SK-N-SH (cell line): Measurements from ENCODE around the gene STK35. TPM values are rescaled to one million over a fixed set of nuclear protein-coding genes. Genes with fewer than 3 reads are reported as not detected.

Source experiments
- CTCF ChIA-PET: fragments of 300-600, 350-600 bp; formaldehyde crosslinking; extraction: SDS; loops from one replicate; lab custom pipeline; 2021; lab: Yijun Ruan, JAX
- POLR2A ChIA-PET: fragments of 350-600 bp; sonication (Branson Sonifier 250); formaldehyde crosslinking; extraction: SDS; loops from one replicate; lab custom pipeline; 2020; ENCODE audit warnings: antibody characterized with exemption, inconsistent platforms; lab: Yijun Ruan, JAX
- DNase-seq: peaks from one replicate; pipeline ENCODE4 v3.0.0; 2012
- H2AFZ ChIP-seq: fragments of 200-600 bp; sonication (generic); 2 replicates; pipeline ENCODE4 v1.8.1; 2016; ENCODE audit warnings: antibody characterized with exemption, mild to moderate bottlenecking, low read depth
- H3F3A ChIP-seq: fragments of 200-600 bp; sonication (generic); replicated peaks from 2 replicates; pipeline ENCODE3; 2016; ENCODE audit warnings: antibody characterized with exemption, mild to moderate bottlenecking; ENCODE audit not compliant: insufficient read depth
- H3K27ac ChIP-seq, 2 experiments: fragments of 200-500 bp in 1 of 2; fragments of 200-600 bp in 1 of 2; sonication (Bioruptor generic) in 1 of 2; sonication (generic), shearing (Covaris generic) in 1 of 2; 2 replicates each; pipeline versions ENCODE4 v1.5.1 to v1.6.1; 2014 to 2016; ENCODE audit warnings: low read depth in 2 of 2, inconsistent platforms in 1 of 2, low read length in 1 of 2, mild to moderate bottlenecking in 1 of 2, mixed read lengths in 1 of 2
- H3K27me3 ChIP-seq: fragments of 200-600 bp; sonication (generic), shearing (Covaris generic); 2 replicates; pipeline ENCODE4 v1.6.1; 2016; ENCODE audit warnings: mixed run types; ENCODE audit not compliant: insufficient read depth
- H3K36me3 ChIP-seq, 2 experiments: fragments of 200-500 bp in 1 of 2; fragments of 200-600 bp in 1 of 2; sonication (Bioruptor generic) in 1 of 2; sonication (generic) in 1 of 2; replicated peaks in 1 of 2; 2 replicates each; pipeline versions ENCODE3 to v1.5.1; 2014 to 2016; ENCODE audit warnings: low read length in 1 of 2, mild to moderate bottlenecking in 1 of 2; ENCODE audit not compliant: insufficient read depth in 2 of 2, control insufficient read depth in 1 of 2
- H3K4me1 ChIP-seq, 2 experiments: fragments of 200-500 bp in 1 of 2; fragments of 200-600 bp in 1 of 2; sonication (Bioruptor generic) in 1 of 2; sonication (generic), shearing (Covaris generic) in 1 of 2; 2 replicates each; pipeline versions ENCODE4 v1.5.1 to v1.6.1; 2014 to 2016; ENCODE audit warnings: low read depth in 1 of 2, low read length in 1 of 2, mixed run types in 1 of 2; ENCODE audit not compliant: insufficient read depth in 2 of 2, control insufficient read depth in 1 of 2
- H3K4me2 ChIP-seq: fragments of 200-600 bp; sonication (generic), shearing (Covaris generic); 2 replicates; pipeline ENCODE4 v1.6.1; 2017; ENCODE audit warnings: mixed run types
- H3K4me3 ChIP-seq, 2 experiments: fragments of 200-500 bp in 1 of 2; fragments of 200-600 bp in 1 of 2; sonication (Bioruptor generic) in 1 of 2; sonication (generic), shearing (Covaris generic) in 1 of 2; 2 replicates each; pipeline versions ENCODE4 v1.5.1 to v1.8.1; 2014 to 2016; ENCODE audit warnings: low read depth in 2 of 2, inconsistent platforms in 1 of 2, low read length in 1 of 2, mild to moderate bottlenecking in 1 of 2, mixed read lengths in 1 of 2, moderate library complexity in 1 of 2
- H3K79me2 ChIP-seq: fragments of 200-600 bp; sonication (generic); 2 replicates; pipeline ENCODE4 v1.8.1; 2017; ENCODE audit warnings: mild to moderate bottlenecking; ENCODE audit not compliant: insufficient read depth
- H3K9ac ChIP-seq: fragments of 200-600 bp; sonication (generic); 2 replicates; pipeline ENCODE4 v1.6.1; 2017; ENCODE audit warnings: mixed run types
- H3K9me2 ChIP-seq: fragments of 200-600 bp; sonication (generic); 2 replicates; pipeline ENCODE4 v1.6.1; 2017; ENCODE audit warnings: mixed run types
- H3K9me3 ChIP-seq: fragments of 200-600 bp; sonication (generic); 2 replicates; pipeline ENCODE4 v1.6.1; 2017; ENCODE audit warnings: mixed run types, mild to moderate bottlenecking, moderate library complexity
- H4K20me1 ChIP-seq: fragments of 200-600 bp; sonication (generic); 2 replicates; pipeline ENCODE4 v1.6.1; 2017; ENCODE audit warnings: mild to moderate bottlenecking, mixed run types; ENCODE audit not compliant: insufficient read depth
- CHD2 ChIP-seq: fragments of 150-350 bp; IDR thresholded peaks from 2 replicates; pipeline ENCODE4 v1.6.1; 2018; ENCODE audit warnings: low read length; ENCODE audit not compliant: partially characterized antibody
- EP300 ChIP-seq, 2 experiments: IDR thresholded peaks; 2 replicates each; pipeline versions ENCODE4 v1.4.0 to v1.6.1; 2012; ENCODE audit warnings: borderline replicate concordance in 1 of 2, low read depth in 1 of 2, low read length in 1 of 2
- EZH2phosphoT487 ChIP-seq: fragments of 200-600 bp; sonication (generic); IDR thresholded peaks from 2 replicates; pipeline ENCODE4 v1.6.1; 2017; ENCODE audit warnings: low read depth, mixed run types, mild to moderate bottlenecking, antibody characterized with exemption, moderate library complexity, borderline replicate concordance
- FOSL2 ChIP-seq: IDR thresholded peaks from 2 replicates; pipeline ENCODE4 v1.4.0; 2012; ENCODE audit warnings: low read depth, mild to moderate bottlenecking, moderate library complexity, borderline replicate concordance
- FOXJ3 ChIP-seq: sonication (generic); formaldehyde crosslinking; IDR thresholded peaks from 2 replicates; pipeline ENCODE4 v1.5.1; 2020; ENCODE audit warnings: mild to moderate bottlenecking, missing genetic modification reagents
- FOXM1 ChIP-seq: IDR thresholded peaks from 2 replicates; pipeline ENCODE4 v1.4.0; 2012; ENCODE audit warnings: low read depth, mild to moderate bottlenecking
- GATA2 ChIP-seq: sonication (generic); formaldehyde crosslinking; IDR thresholded peaks from 2 replicates; pipeline ENCODE4 v1.5.0; 2020; ENCODE audit warnings: mild to moderate bottlenecking, missing genetic modification reagents
- JUND ChIP-seq: IDR thresholded peaks from 2 replicates; pipeline ENCODE4 v1.4.0; 2012
- MEF2A ChIP-seq: IDR thresholded peaks from 2 replicates; pipeline ENCODE4 v1.4.0; 2012; ENCODE audit warnings: low read depth, borderline replicate concordance
- MXI1 ChIP-seq: IDR thresholded peaks from 2 replicates; pipeline ENCODE4 v1.6.1; 2012; ENCODE audit warnings: mild to moderate bottlenecking, low read depth, low read length, improper control_type of control experiment
- NFIC ChIP-seq: IDR thresholded peaks from 2 replicates; pipeline ENCODE4 v1.4.0; 2012; ENCODE audit warnings: borderline replicate concordance
- NRF1 ChIP-seq: IDR thresholded peaks from 2 replicates; pipeline ENCODE4 v1.6.1; 2012; ENCODE audit warnings: low read depth, mild to moderate bottlenecking, low read length
- PBX3 ChIP-seq: IDR thresholded peaks from 2 replicates; pipeline ENCODE4; 2012
- REST ChIP-seq: IDR thresholded peaks from 2 replicates; pipeline ENCODE4 v1.6.1; 2012; ENCODE audit warnings: mild to moderate bottlenecking, low read depth, low read length, moderate library complexity
- RFX5 ChIP-seq: IDR thresholded peaks from 2 replicates; pipeline ENCODE4 v1.6.1; 2012; ENCODE audit warnings: mild to moderate bottlenecking, improper control_type of control experiment, low read length
- SIN3A ChIP-seq: IDR thresholded peaks from 2 replicates; pipeline ENCODE4 v1.6.1; 2012; ENCODE audit warnings: low read depth, mild to moderate bottlenecking, low read length, moderate library complexity, borderline replicate concordance
- SMC3 ChIP-seq: IDR thresholded peaks from 2 replicates; pipeline ENCODE4 v1.6.1; 2012; ENCODE audit warnings: low read depth, low read length, improper control_type of control experiment
- TCF12 ChIP-seq: IDR thresholded peaks from 2 replicates; pipeline ENCODE4 v1.4.0; 2012
- TEAD4 ChIP-seq: IDR thresholded peaks from 2 replicates; pipeline ENCODE4 v1.4.0; 2012; ENCODE audit warnings: mild to moderate bottlenecking, borderline replicate concordance; ENCODE audit not compliant: insufficient read depth
- USF2 ChIP-seq: fragments of 150-350 bp; IDR thresholded peaks from 2 replicates; pipeline ENCODE4 v1.6.1; 2017; ENCODE audit warnings: antibody characterized with exemption, low read length, low read depth, borderline replicate concordance
- ZBTB33 ChIP-seq: IDR thresholded peaks from 2 replicates; pipeline ENCODE4 v1.4.0; 2012; ENCODE audit warnings: low read depth, borderline replicate concordance
- WGBS: methylation state at CpG from one replicate; pipeline ENCODE4 v1.1.6; 2017; ENCODE audit warnings: low lambda C conversion rate; 5-methylcytosine and 5-hydroxymethylcytosine counted together
- polyA plus RNA-seq, 3 experiments: library from polyadenylated mRNA; depleted of rRNA; stranded (reverse); fragments of >200 nt; gene quantifications; 2 replicates each; pipeline ENCODE4 v1.2.3, GENCODE V29; 2012

STK35 gene
- polyA plus RNA-seq, 1 of the 3 experiments (the other 2 are of a cell fraction), result 6.7 TPM

GRCh38 chr20:2131366-2131765 is 29.7 kb downstream of the STK35 start:
- H3K9ac ChIP-seq, result no peak overlapping the region
- H3K36me3 ChIP-seq, result peaks cover 0 to 8% of the 10 kb centered on the region in 2 experiments
- H3K27ac ChIP-seq, result peak overlapping the region in 1 of 2 experiments; percentile 78; a peak in 2 of 4 replicates
- H3K9me2 ChIP-seq, result no peaks in the 10 kb centered on the region
- peaks cover 30% of the 10 kb centered on the region for H4K20me1 ChIP-seq
- peaks cover 10 to 30% of the 10 kb centered on the region in 2 experiments; a peak in 3 of 4 replicates for H3K4me1 ChIP-seq
- peaks cover 24% of the 10 kb centered on the region for H3F3A ChIP-seq
- ChIA-PET POLR2A (no interaction called here), CTCF (interaction anchor here (1.5 kb wide), 1 partner anchor 8 kb away, joined by 3 read pairs; no protein-coding TSS in a partner anchor)
- H3K4me3 ChIP-seq, result no peak overlapping the region
- H2AFZ ChIP-seq, result no peak overlapping the region
- H3K27me3 ChIP-seq, result no peaks in the 10 kb centered on the region
- H3K4me2 ChIP-seq, result peak overlapping the region; percentile 48
- H3K79me2 ChIP-seq, result peaks cover 93% of the 10 kb centered on the region
- peak; percentile 67 for TF ChIP-seq JUND
- 0 out of 2 replicates have a peak, but pooled peaks have one; percentile 30 for TF ChIP-seq PBX3
- peak; percentile 42; the same call in 1 of the 2 replicates for TF ChIP-seq MEF2A
- peak; percentile 89 for TF ChIP-seq FOSL2
- no peak for TF ChIP-seq TEAD4
- TF ChIP-seq SIN3A, result no peak
- H3K9me3 ChIP-seq, result no peaks in the 10 kb centered on the region
- no peak for DNase-seq
- WGBS, result 85% methylated on average over 3 of the region's 3 CpGs

GRCh38 chr20:2132461-2132901 is 30.9 kb downstream of the STK35 start:
- CTCF ChIA-PET, result interaction anchor here (1.5 kb wide), 1 partner anchor 9 kb away, joined by 3 read pairs; no protein-coding TSS in a partner anchor
- H3K27me3 ChIP-seq, result no peaks in the 10 kb centered on the region
- peaks cover 24% of the 10 kb centered on the region for H3F3A ChIP-seq
- peaks cover 0 to 5% of the 10 kb centered on the region in 2 experiments for H3K36me3 ChIP-seq
- no peak for DNase-seq
- H2AFZ ChIP-seq, result no peak overlapping the region
- no peaks in the 10 kb centered on the region for H3K9me2 ChIP-seq
- peak overlapping the region in 1 of 2 experiments; percentile 78; a peak in 2 of 4 replicates for H3K27ac ChIP-seq
- H3K4me1 ChIP-seq, result peaks cover 10 to 41% of the 10 kb centered on the region in 2 experiments; a peak in 3 of 4 replicates
- H4K20me1 ChIP-seq, result peaks cover 28% of the 10 kb centered on the region
- POLR2A ChIA-PET, result no interaction called here
- H3K79me2 ChIP-seq, result peaks cover 88% of the 10 kb centered on the region
- H3K9ac ChIP-seq, result no peak overlapping the region
- peak overlapping the region; percentile 60; the same call in 1 of the 2 replicates for H3K4me2 ChIP-seq
- no peaks in the 10 kb centered on the region for H3K9me3 ChIP-seq
- 97% methylated on average over 3 of the region's 3 CpGs for WGBS
- no peak overlapping the region for H3K4me3 ChIP-seq
- TF ChIP-seq MXI1 (no peak), NFIC (no peak), GATA2 (CRISPR knock-in tag) (no peak), CHD2 (no peak), RFX5 (no peak), EP300 (IDR thresholded peaks at IDR 0.05; ENCODE audit: borderline replicate concordance in 1 of 2, low read depth in 1 of 2, low read length in 1 of 2) (no peak), REST (no peak), FOXJ3 (CRISPR knock-in tag) (no peak), USF2 (no peak), MEF2A (no peak), SMC3 (no peak), NRF1 (no peak), ZBTB33 (no peak), FOXM1 (no peak), TCF12 (no peak), EZH2phosphoT487 (no peak)
